ENCODE data around the gene ASTN2. TPM values are rescaled to one million over a fixed set of nuclear protein-coding genes. Genes with fewer than 3 reads are reported as not detected.

The ASTN2 gene
- total RNA-seq, 1 donor from 2014 or later: 2.3 TPM

GRCh38 chr9:116991051-116991450 lies 423.8 kb downstream of the ASTN2 start:
- Histone ChIP-seq H3K9me3 (no peaks in the 10 kb centered on the region), H3K27me3 (no peaks in the 10 kb centered on the region), H3K4me1 (no peaks in the 10 kb centered on the region), H3K36me3 (no peaks in the 10 kb centered on the region), H3K4me3 (no peak overlapping the region), H3K27ac (no peak overlapping the region)
- intact Hi-C loops (cut with DNase I): no loop called here
- TF ChIP-seq, protein P1, sequence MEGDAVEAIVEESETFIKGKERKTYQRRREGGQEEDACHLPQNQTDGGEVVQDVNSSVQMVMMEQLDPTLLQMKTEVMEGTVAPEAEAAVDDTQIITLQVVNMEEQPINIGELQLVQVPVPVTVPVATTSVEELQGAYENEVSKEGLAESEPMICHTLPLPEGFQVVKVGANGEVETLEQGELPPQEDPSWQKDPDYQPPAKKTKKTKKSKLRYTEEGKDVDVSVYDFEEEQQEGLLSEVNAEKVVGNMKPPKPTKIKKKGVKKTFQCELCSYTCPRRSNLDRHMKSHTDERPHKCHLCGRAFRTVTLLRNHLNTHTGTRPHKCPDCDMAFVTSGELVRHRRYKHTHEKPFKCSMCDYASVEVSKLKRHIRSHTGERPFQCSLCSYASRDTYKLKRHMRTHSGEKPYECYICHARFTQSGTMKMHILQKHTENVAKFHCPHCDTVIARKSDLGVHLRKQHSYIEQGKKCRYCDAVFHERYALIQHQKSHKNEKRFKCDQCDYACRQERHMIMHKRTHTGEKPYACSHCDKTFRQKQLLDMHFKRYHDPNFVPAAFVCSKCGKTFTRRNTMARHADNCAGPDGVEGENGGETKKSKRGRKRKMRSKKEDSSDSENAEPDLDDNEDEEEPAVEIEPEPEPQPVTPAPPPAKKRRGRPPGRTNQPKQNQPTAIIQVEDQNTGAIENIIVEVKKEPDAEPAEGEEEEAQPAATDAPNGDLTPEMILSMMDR (IDR thresholded peaks at IDR 0.05): no peak
- no peak for DNase-seq (ENCODE audit: low spot score in 2 of 2)

GRCh38 chr9:116990592-116990991 lies 424.3 kb downstream of the ASTN2 start:
- intact Hi-C loops (cut with DNase I): no loop called here
- DNase-seq (ENCODE audit: low spot score in 2 of 2): no peak
- Histone ChIP-seq H3K4me3 (no peak overlapping the region), H3K27ac (no peak overlapping the region), H3K4me1 (no peaks in the 10 kb centered on the region), H3K9me3 (no peaks in the 10 kb centered on the region), H3K27me3 (no peaks in the 10 kb centered on the region), H3K36me3 (no peaks in the 10 kb centered on the region)
- TF ChIP-seq, protein P1 (IDR thresholded peaks at IDR 0.05): no peak

DNA sequence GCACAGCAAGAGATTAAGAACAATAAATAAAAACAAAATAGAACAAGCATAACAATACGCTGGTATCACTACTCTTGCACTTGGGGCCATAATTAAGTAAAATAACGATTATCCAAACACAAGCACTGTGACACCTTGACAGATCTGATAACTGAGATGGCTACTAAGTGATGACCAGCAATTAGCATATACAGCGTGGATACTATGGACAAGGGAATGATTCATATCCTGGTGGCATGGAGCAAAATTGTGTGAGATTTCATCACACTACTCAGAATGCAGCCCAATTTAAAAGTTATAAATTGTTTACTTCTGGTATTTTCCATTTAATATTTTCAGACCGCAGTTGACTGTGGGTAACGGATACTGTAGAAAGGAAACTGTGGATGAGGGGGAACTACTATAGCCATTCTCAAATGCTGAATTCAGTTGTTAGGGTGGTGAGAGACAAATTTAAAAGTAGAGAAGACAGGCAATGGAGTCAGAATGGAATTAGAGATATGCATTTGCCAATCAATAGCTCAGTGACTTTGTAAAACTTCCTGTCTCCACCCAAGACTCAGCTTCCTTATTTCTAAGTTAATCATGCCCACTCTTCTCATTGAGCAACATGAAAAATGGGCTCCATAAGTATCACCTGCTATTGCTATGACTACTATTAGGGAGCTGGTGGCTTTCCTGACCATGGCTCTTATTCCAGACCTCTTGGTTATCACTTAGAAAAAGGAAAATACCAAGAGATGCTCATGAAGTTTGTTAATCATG lies 427.0 kb downstream of the ASTN2 start:
- H3K4me3 ChIP-seq: no peak overlapping the region
- no peak overlapping the region for H3K27ac ChIP-seq
- TF ChIP-seq, protein P1 (IDR thresholded peaks at IDR 0.05): no peak
- no peaks in the 10 kb centered on the region for H3K4me1 ChIP-seq
- intact Hi-C loops (cut with DNase I): no loop called here
- H3K36me3 ChIP-seq: no peaks in the 10 kb centered on the region
- DNase-seq (ENCODE audit: low spot score in 2 of 2): no peak
- no peaks in the 10 kb centered on the region for H3K9me3 ChIP-seq
- no peaks in the 10 kb centered on the region for H3K27me3 ChIP-seq

- TF ChIP-seq, protein P1 (IDR thresholded peaks at IDR 0.05): no peak
- Histone ChIP-seq H3K9me3 (no peaks in the 10 kb centered on the region), H3K36me3 (no peaks in the 10 kb centered on the region), H3K4me1 (no peaks in the 10 kb centered on the region), H3K27ac (no peak overlapping the region), H3K27me3 (no peaks in the 10 kb centered on the region), H3K4me3 (no peak overlapping the region)
- no peak for DNase-seq (ENCODE audit: low spot score in 2 of 2)
- intact Hi-C loops (cut with DNase I): no loop called here
These were observed 428.8 kb downstream of the ASTN2 start for GRCh38 chr9:116986015-116986414.

DNA sequence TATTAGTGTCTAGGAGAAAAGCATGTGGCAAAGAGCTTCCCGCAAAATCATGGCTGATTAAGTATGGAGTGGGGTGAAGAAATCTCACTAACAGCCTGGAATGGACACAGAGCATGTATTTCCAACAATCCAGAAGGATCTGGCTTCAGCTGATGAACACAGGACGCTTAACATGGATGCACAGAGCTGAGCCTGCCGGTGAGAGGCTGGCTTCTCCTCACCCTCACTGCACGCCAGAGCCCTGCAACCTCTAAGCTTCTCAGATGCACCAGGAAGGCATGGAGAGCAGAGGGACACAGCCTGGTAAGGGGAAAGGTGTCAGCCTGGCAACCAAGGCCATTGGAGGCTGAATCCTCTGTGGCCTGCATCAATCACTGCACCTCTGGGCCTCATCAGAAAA lies 429.3 kb downstream of the ASTN2 start:
- Histone ChIP-seq H3K4me1 (no peaks in the 10 kb centered on the region), H3K36me3 (no peaks in the 10 kb centered on the region), H3K27me3 (no peaks in the 10 kb centered on the region), H3K27ac (no peak overlapping the region), H3K9me3 (no peaks in the 10 kb centered on the region), H3K4me3 (no peak overlapping the region)
- intact Hi-C loops (cut with DNase I): no loop called here
- TF ChIP-seq, protein P1 (IDR thresholded peaks at IDR 0.05): no peak
- no peak for DNase-seq (ENCODE audit: low spot score in 2 of 2)

Data from ascending aorta (tissue), 2 donors.